Endothelial cell of umbilical vein (primary cell): ENCODE results near the gene PROC. TPM values are rescaled to one million over a fixed set of nuclear protein-coding genes. Genes with fewer than 3 reads are reported as not detected.

Experiments used
- BruUV-seq: library from RNA; stranded (reverse); fragments of 400-500 nt; replicated peaks from 2 replicates; lab custom pipeline; 2021; lab: Mats Ljungman, UMichigan
- CTCF ChIA-PET: fragments of 300-600, 350-600 bp; sonication (Branson Sonifier 250); formaldehyde crosslinking; loops from one replicate; lab custom pipeline; 2021; ENCODE audit warnings: antibody characterized with exemption, inconsistent platforms; lab: Charles Lee
- POLR2A ChIA-PET: fragments of 300-600, 350-600 bp; sonication (Branson Sonifier 250); formaldehyde crosslinking; loops from one replicate; lab custom pipeline; 2021; ENCODE audit warnings: antibody characterized with exemption, inconsistent platforms; lab: Charles Lee
- DNase-seq: peaks from one replicate; pipeline ENCODE4 v3.0.0-alpha.2; 2011; ENCODE audit warnings: low read depth, low spot score
- FAIRE-seq: peaks from 2 replicates; lab custom pipeline; 2011; peaks lifted over from hg19 to GRCh38; lab: Jason Lieb, UNC
- H2AFZ ChIP-seq: 2 replicates; pipeline ENCODE4 v1.6.0; 2012; ENCODE audit warnings: low read depth, low read length, control low read depth, inconsistent platforms
- H3K27ac ChIP-seq: 2 replicates; pipeline ENCODE4 v1.5.1; 2011; ENCODE audit warnings: low read depth, mild to moderate bottlenecking, control low read depth, low read length, moderate library complexity; ENCODE audit not compliant: insufficient read depth
- H3K27me3 ChIP-seq, 2 experiments: 2 replicates each; pipeline versions ENCODE4 v1.6.0 to v1.6.1; 2011; ENCODE audit warnings: low read length in 2 of 2, mixed read lengths in 1 of 2; ENCODE audit not compliant: control insufficient read depth in 2 of 2, insufficient read depth in 2 of 2
- H3K36me3 ChIP-seq, 2 experiments: 2 replicates in 1 of 2; 3 replicates in 1 of 2; pipeline ENCODE4 v1.5.1; 2011; ENCODE audit warnings: low read length in 2 of 2, mild to moderate bottlenecking in 1 of 2, moderate library complexity in 1 of 2; ENCODE audit not compliant: control insufficient read depth in 2 of 2, insufficient read depth in 2 of 2; ENCODE audit errors: extremely low read depth in 1 of 2
- H3K4me1 ChIP-seq: 3 replicates; pipeline ENCODE4 v1.5.1; 2011; ENCODE audit warnings: mild to moderate bottlenecking, low read length; ENCODE audit not compliant: control insufficient read depth, insufficient read depth; ENCODE audit errors: extremely low read depth
- H3K4me2 ChIP-seq: 2 replicates; pipeline ENCODE4 v1.6.1; 2011; ENCODE audit warnings: low read length, control low read depth, mixed read lengths; ENCODE audit not compliant: insufficient read depth
- H3K4me3 ChIP-seq, 3 experiments: fragments of 200-600 bp in 1 of 3; sonication (generic), shearing (Covaris generic) in 1 of 3; replicated peaks in 1 of 3; 2 replicates each; pipeline ENCODE4 v1.5.1; 2011 to 2016; ENCODE audit warnings: control low read depth in 3 of 3, low read length in 3 of 3, mild to moderate bottlenecking in 2 of 3, inconsistent platforms in 1 of 3, low read depth in 1 of 3, moderate library complexity in 1 of 3; ENCODE audit not compliant: insufficient read depth in 1 of 3
- H3K79me2 ChIP-seq: 2 replicates; pipeline ENCODE4 v1.6.0; 2012; ENCODE audit warnings: low read length, inconsistent platforms; ENCODE audit not compliant: control insufficient read depth, insufficient read depth
- H3K9ac ChIP-seq: replicated peaks from 2 replicates; pipeline ENCODE3; 2011; ENCODE audit warnings: low read length, control low read depth; ENCODE audit not compliant: insufficient read depth; ENCODE audit errors: extremely low read depth
- H3K9me1 ChIP-seq: replicated peaks from 3 replicates; pipeline ENCODE4 v1.6.0; 2011; ENCODE audit warnings: mild to moderate bottlenecking, low read length; ENCODE audit not compliant: control insufficient read depth, insufficient read depth; ENCODE audit errors: extremely low read depth
- H3K9me3 ChIP-seq: replicated peaks from 2 replicates; pipeline ENCODE4 v1.5.1; 2012; ENCODE audit warnings: low read length, inconsistent platforms; ENCODE audit not compliant: control insufficient read depth, insufficient read depth
- H4K20me1 ChIP-seq: replicated peaks from 2 replicates; pipeline ENCODE3; 2011; ENCODE audit warnings: mild to moderate bottlenecking, low read length; ENCODE audit not compliant: control insufficient read depth, insufficient read depth; ENCODE audit errors: extremely low read depth
- EZH2 ChIP-seq: IDR thresholded peaks from 2 replicates; pipeline ENCODE4 v1.6.1; 2012; ENCODE audit warnings: borderline replicate concordance, low read depth, mild to moderate bottlenecking, moderate library complexity, low read length, inconsistent platforms; ENCODE audit not compliant: severe bottlenecking
- FOS ChIP-seq: IDR thresholded peaks from 2 replicates; pipeline ENCODE4 v1.6.1; 2011; ENCODE audit warnings: mild to moderate bottlenecking, low read length, moderate library complexity, borderline replicate concordance; ENCODE audit not compliant: insufficient read depth
- GATA2 ChIP-seq: IDR thresholded peaks from 2 replicates; pipeline ENCODE4 v1.7.0; 2011; ENCODE audit warnings: low read depth, mild to moderate bottlenecking, moderate library complexity, mixed read lengths, low read length; ENCODE audit not compliant: insufficient read length, insufficient read depth
- JUN ChIP-seq: IDR thresholded peaks from 2 replicates; pipeline ENCODE4 v1.6.1; 2011; ENCODE audit warnings: borderline replicate concordance, low read depth; ENCODE audit not compliant: insufficient read length, insufficient read depth
- MYC ChIP-seq: IDR thresholded peaks from one replicate; pipeline ENCODE4 v1.6.1; 2011; ENCODE audit warnings: mild to moderate bottlenecking, low read depth, low read length
- POLR2A ChIP-seq: IDR thresholded peaks from 2 replicates; pipeline ENCODE4 v1.6.1; 2012; ENCODE audit warnings: low read depth, mild to moderate bottlenecking, control low read depth, low read length
- POLR2AphosphoS5 ChIP-seq: IDR thresholded peaks from 2 replicates; pipeline ENCODE4 v1.6.1; 2012; ENCODE audit warnings: low read depth, mild to moderate bottlenecking, control low read depth, low read length, moderate library complexity; ENCODE audit not compliant: insufficient read depth
- dilution Hi-C: fragments of 300-500 bp; cut with MboI; formaldehyde crosslinking; loops from one replicate; pipeline ENCODE4 v1.15.0; 2019; ENCODE audit warnings: low sequenced_read_pairs; ENCODE audit not compliant: extremely low pct_ligation_motif_present
- intact Hi-C: fragments of 100-400 bp; cut with micrococcal nuclease; formaldehyde crosslinking; loops from one replicate; pipeline ENCODE4 v1.10.0; 2022
- polyA plus RNA-seq, 4 experiments: library from polyadenylated mRNA; depleted of rRNA in 3 of 4; stranded (reverse) in 3 of 4; unstranded in 1 of 4; fragments of >200 nt; gene quantifications; 2 replicates each; pipeline versions ENCODE4 v1.2.1 to v1.2.3, GENCODE V29; 2011 to 2012; ENCODE audit warnings: missing spikeins in 1 of 4
- total RNA-seq: library from RNA; stranded (reverse); gene quantifications from 2 replicates; pipeline ENCODE4 v1.2.3, GENCODE V29; 2021
- TF ChIP-seq, protein P1 (sequence below), 2 donors: IDR thresholded peaks; 1 replicate in 1 of 2; 2 replicates in 1 of 2; pipeline ENCODE4 v1.5.1; 2011; ENCODE audit warnings: low read length in 2 of 2, mild to moderate bottlenecking in 2 of 2, moderate library complexity in 2 of 2, control low read depth in 1 of 2, inconsistent platforms in 1 of 2, low read depth in 1 of 2; ENCODE audit not compliant: insufficient read depth in 1 of 2; ENCODE audit errors: extremely low read depth in 1 of 2
- TF ChIP-seq, protein P2 (sequence below): IDR thresholded peaks from 2 replicates; pipeline ENCODE4 v1.6.1; 2011; ENCODE audit not compliant: insufficient read depth, insufficient read length

PROC gene
- total and polyA plus RNA-seq, 2 donors (not counting 3 experiments of a cell fraction or from before 2014, with no cell fraction given): not detected

- no peaks in the 10 kb centered on the region for H3K27me3 ChIP-seq
- CTCF ChIA-PET: no interaction called here
- H2AFZ ChIP-seq: no peak overlapping the region
Measured at GRCh38 chr2:127376257-127376656, 42.0 kb upstream of the PROC start.

GRCh38 chr2:127377262-127377661 lies 41.0 kb upstream of the PROC start:
- DNase-seq (no peak), FAIRE-seq (no peak)
- CTCF ChIA-PET: interaction anchor here (1.2 to 2.7 kb wide), 2 partner anchors 12 to 96 kb away, joined by 3 to 9 read pairs; no protein-coding TSS in a partner anchor
- Histone ChIP-seq H3K36me3 (no peaks in the 10 kb centered on the region), H3K27me3 (no peaks in the 10 kb centered on the region), H3K4me2 (no peak overlapping the region), H3K9me1 (peaks cover under 1% of the 10 kb centered on the region), H4K20me1 (peaks cover 9% of the 10 kb centered on the region), H3K9ac (no peak overlapping the region), H3K27ac (no peak overlapping the region), H2AFZ (no peak overlapping the region), H3K4me1 (peaks cover 10% of the 10 kb centered on the region), H3K4me3 (no peak overlapping the region), H3K79me2 (peaks cover 76% of the 10 kb centered on the region), H3K9me3 (no peaks in the 10 kb centered on the region)
- TF ChIP-seq, protein P1, sequence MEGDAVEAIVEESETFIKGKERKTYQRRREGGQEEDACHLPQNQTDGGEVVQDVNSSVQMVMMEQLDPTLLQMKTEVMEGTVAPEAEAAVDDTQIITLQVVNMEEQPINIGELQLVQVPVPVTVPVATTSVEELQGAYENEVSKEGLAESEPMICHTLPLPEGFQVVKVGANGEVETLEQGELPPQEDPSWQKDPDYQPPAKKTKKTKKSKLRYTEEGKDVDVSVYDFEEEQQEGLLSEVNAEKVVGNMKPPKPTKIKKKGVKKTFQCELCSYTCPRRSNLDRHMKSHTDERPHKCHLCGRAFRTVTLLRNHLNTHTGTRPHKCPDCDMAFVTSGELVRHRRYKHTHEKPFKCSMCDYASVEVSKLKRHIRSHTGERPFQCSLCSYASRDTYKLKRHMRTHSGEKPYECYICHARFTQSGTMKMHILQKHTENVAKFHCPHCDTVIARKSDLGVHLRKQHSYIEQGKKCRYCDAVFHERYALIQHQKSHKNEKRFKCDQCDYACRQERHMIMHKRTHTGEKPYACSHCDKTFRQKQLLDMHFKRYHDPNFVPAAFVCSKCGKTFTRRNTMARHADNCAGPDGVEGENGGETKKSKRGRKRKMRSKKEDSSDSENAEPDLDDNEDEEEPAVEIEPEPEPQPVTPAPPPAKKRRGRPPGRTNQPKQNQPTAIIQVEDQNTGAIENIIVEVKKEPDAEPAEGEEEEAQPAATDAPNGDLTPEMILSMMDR (IDR thresholded peaks at IDR 0.05; ENCODE audit: extremely low read depth in 1 of 2, insufficient read depth in 1 of 2, low read depth in 1 of 2, low read length in 2 of 2): no peak
- TF ChIP-seq POLR2AphosphoS5 (no peak), JUN (no peak), GATA2 (no peak), EZH2 (no peak), FOS (no peak), MYC (no peak), POLR2A (no peak)
- TF ChIP-seq, protein P2, sequence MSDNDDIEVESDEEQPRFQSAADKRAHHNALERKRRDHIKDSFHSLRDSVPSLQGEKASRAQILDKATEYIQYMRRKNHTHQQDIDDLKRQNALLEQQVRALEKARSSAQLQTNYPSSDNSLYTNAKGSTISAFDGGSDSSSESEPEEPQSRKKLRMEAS: no peak
- no TSS peak for BruUV-seq
- dilution Hi-C loops: no loop called here
- intact Hi-C loops: no loop called here
- POLR2A ChIA-PET: no interaction called here

More at GRCh38 chr2:127376257-127376656, 42.0 kb upstream of the PROC start:
- DNase-seq (no peak), FAIRE-seq (no peak)
- TF ChIP-seq MYC: no peak
- TF ChIP-seq EZH2: no peak
- TF ChIP-seq FOS: no peak
- no peak for TF ChIP-seq POLR2A
- no peak for TF ChIP-seq POLR2AphosphoS5
- TF ChIP-seq, protein P2: no peak
- H3K9ac ChIP-seq: no peak overlapping the region
- no peaks in the 10 kb centered on the region for H3K9me3 ChIP-seq
- dilution Hi-C loops: no loop called here
- H3K9me1 ChIP-seq: no peaks in the 10 kb centered on the region
- no peak overlapping the region for H3K4me2 ChIP-seq
- POLR2A ChIA-PET: no interaction called here
- peaks cover under 1% of the 10 kb centered on the region for H3K4me1 ChIP-seq
- no peak overlapping the region for H3K4me3 ChIP-seq
- BruUV-seq: no TSS peak
- H4K20me1 ChIP-seq: peaks cover 2% of the 10 kb centered on the region
- intact Hi-C loops: no loop called here
- H3K36me3 ChIP-seq: no peaks in the 10 kb centered on the region
- peaks cover 73% of the 10 kb centered on the region for H3K79me2 ChIP-seq
- no peak overlapping the region for H3K27ac ChIP-seq
